GM18873 (cell line): Measurements from ENCODE around the gene HHIP.

Source experiments
- ATAC-seq: cut with Tn5 transposase; IDR thresholded peaks from one replicate; pipeline ENCODE4 v1.9.1; 2021; ENCODE audit warnings: mild to moderate bottlenecking, moderate library complexity, moderate number of reproducible peaks; ENCODE audit not compliant: unreplicated experiment, low FRiP score

The HHIP gene

DNA sequence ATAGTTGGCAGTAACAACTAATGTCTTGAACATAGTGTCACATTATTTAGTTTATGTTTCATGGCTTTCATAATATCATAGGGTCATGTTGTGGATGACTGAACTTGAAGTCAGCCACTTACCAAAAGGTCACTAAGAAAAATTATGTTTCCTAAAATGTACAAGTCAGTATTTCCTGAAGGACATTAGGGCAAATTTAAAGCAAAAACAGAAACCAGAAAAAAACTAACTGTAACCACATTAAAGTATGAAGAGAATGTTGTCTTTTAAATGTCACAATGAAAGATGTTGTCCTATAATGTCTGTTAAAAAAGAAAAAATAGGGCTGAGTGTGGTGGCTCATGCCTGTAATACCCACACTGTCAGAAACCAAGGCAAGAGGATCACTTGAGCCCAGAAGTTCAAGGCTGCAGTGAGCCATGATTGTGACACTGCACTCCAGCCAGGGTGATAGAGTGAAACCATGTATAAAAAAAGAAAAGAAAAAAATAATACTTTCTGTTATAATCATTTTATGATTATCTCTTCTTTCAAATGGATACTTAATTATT is 55.8 kb downstream of the HHIP start:
- ATAC-seq = no peak

DNA sequence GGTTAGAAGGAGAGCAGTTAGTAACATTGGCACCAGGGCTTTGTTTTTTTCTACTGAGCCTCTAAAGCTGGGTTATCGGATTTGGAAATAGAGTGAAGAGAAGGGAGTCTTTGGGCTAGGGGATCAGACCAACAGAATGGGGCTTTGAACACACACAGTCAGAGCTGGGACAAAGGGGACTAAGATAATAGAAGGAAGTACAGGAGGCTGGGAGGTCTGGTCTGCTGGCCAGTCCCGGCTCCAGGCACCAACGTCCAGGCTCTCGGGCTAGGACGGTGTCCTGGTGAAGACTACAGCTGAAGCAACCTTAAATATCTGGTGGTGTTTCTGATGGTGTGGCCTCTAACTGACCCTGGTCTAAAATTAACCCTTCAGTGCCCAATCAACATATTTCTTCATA is 57.5 kb downstream of the HHIP start:
- no peak for ATAC-seq

GRCh38 chr4:144705601-144706590 is 59.9 kb downstream of the HHIP start:
- ATAC-seq = no peak

DNA sequence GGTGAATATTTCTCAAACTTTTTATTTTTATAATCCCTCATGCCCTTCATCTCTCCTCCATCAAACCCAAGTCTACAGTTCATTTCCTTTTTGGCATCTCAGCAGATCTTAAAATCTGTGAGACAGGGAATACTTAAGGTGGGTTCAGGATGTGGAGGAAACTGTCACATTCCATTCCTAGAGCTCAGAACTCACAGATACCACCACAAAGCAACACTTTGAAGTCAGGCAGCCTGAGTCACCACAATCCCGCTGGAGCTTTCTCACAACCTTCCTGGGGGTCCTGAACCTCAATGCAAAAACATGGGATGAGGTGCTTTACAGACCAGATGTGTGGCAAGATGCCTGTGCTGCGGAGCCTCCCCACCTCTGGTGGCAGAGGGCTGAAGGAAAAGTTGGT is 63.2 kb downstream of the HHIP start:
- no peak for ATAC-seq

GRCh38 chr4:144709793-144710525 is 64.0 kb downstream of the HHIP start:
- no peak for ATAC-seq

- no peak for ATAC-seq
Measured at GRCh38 chr4:144710526-144710912, 64.6 kb downstream of the HHIP start.

DNA sequence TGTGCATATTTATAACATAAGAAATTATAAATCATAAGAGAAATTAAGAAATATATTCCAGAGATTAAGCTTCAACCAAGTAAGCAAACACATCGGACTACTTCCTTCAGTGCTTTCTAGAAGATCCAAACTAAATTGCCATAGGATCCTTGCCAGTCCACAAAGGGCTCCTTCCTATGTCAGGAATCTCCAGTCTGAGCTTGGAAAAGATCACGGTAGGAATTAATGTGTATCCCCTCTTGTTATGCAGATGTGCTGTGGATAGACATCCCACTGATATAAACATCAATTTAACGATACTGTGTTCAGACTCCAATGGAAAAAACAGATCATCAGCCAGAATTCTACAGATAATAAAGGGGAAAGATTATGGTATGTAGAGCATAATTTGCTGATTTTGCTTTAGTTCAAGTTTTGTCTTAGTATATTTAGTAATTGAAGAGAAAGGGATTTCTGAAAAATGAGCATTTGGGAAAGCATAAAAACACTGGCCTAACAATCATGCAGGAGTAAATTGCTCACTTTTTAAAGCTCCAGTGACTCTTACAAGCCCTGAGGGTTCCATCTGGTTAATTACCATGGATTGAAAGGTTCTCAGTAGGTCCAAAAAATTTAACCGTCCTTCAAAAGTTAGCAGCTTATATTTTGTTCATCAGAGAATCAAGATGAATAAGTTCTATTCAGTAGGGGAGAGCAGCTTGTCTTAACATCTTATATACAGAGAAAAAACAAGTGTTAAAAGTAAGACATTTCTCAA is 65.9 kb downstream of the HHIP start:
- no peak for ATAC-seq

DNA sequence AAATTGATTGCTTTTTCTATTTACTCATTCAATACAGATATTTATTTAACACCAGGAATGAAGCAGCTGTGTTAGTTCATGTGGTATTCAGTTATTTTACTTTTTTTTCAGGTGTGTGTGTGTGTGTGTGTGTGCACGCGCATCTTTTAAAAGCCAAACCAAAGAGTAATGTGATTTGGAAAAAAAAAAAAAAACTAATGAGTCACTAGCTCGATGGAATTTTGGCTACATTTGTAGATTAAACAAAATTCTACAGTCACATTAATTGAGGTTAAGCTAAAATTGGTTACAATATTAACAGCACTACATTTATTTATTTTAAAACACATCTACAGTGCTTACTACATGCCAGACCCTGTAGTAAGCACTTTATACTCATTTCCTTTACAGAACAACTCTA is 66.8 kb downstream of the HHIP start:
- ATAC-seq = no peak

DNA sequence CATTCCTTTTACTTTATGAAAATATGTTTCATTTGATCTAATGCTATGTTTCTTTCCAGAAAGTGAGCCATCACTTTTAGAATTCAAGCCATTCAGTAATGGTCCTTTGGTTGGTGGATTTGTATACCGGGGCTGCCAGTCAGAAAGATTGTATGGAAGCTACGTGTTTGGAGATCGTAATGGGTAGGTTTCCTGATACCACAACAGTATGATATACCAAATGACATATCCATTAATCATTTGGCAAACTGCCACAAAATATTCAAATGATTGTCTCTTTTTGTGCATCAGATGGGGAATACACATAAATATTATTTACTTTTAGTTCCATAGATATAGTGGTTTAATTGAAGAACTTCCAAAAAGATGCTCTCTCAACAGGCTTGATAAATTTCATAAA is 68.2 kb downstream of the HHIP start:
- no peak for ATAC-seq

- ATAC-seq = no peak
Measured at GRCh38 chr4:144715230-144715629, 69.3 kb downstream of the HHIP start.

DNA sequence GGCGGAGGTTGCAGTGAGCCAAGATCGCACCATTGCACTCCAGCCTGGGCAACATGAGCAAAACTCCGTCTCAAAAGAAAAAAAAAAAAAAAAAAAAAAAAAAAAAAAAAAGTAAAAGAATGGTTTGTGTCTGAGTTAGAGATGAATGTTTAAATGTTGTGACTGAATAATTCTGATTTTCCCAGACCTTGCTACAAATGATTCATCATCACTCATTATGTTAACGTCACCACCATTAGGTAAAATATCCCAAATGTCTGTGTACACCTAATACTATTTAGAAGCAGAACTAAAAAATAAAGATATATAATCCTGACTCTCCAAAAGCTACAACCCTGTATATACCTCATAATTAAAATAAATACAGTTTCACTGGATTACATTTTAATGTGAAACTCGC is 70.8 kb downstream of the HHIP start:
- no peak for ATAC-seq

- ATAC-seq = no peak
Measured at GRCh38 chr4:144718958-144719512, 73.1 kb downstream of the HHIP start.

GRCh38 chr4:144720491-144720890 is 74.5 kb downstream of the HHIP start:
- ATAC-seq = no peak

GRCh38 chr4:144721994-144722393 is 76.0 kb downstream of the HHIP start:
- no peak for ATAC-seq

- no peak for ATAC-seq
Measured at GRCh38 chr4:144723471-144723870, 77.5 kb downstream of the HHIP start.

- ATAC-seq = no peak
Measured at GRCh38 chr4:144729175-144729574, 83.2 kb downstream of the HHIP start.

GRCh38 chr4:144732584-144733428 is 86.8 kb downstream of the HHIP start:
- no peak for ATAC-seq

GRCh38 chr4:144733566-144733965 is 87.6 kb downstream of the HHIP start:
- no peak for ATAC-seq

DNA sequence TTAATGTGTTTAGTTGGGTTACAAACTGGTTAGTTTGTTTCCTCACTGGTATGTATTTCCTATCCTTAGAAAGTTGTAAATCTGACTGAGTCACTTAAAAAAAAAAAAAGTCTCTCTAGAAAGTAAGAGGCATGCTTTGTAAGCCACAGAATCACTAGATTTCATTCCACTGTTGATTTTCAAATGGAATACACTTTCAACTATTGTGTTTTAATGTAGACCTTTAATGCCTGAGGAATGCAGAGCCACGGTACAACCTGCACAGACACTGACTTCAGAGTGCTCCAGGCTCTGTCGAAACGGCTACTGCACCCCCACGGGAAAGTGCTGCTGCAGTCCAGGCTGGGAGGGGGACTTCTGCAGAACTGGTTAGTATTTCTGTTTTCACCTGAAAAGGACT is 88.6 kb downstream of the HHIP start:
- ATAC-seq = no peak
